ENCODE results near the gene SHOC2. TPM values are rescaled to one million over a fixed set of nuclear protein-coding genes. Genes with fewer than 3 reads are reported as not detected.
A peak's percentile ranks its signal among the peaks of the same experiment; 100 is the strongest.

The SHOC2 gene
- total and polyA plus RNA-seq, 8 donors = 30.5 to 61.6 (median 36.5) TPM

- intact Hi-C loops (cut with DNase I) = no loop called here
- H3K36me3 ChIP-seq = no peaks in the 10 kb centered on the region
- DNase-seq = peak; percentile 78 to 95 (median 88)
- peaks cover 9 to 48% of the 10 kb centered on the region in 2 donors for H3K4me1 ChIP-seq
- H3K27ac ChIP-seq = peak overlapping the region; percentile 96 to 97
- peak overlapping the region; percentile 82 to 94 for H3K4me3 ChIP-seq
- peak; percentile 81 for ATAC-seq
- no peaks in the 10 kb centered on the region for H3K9me3 ChIP-seq
- TF ChIP-seq CTCF (IDR thresholded peaks at IDR 0.05) = no peak
- no peaks in the 10 kb centered on the region for H3K27me3 ChIP-seq
These were observed 47.0 kb upstream of the SHOC2 start for GRCh38 chr10:110872145-110872983.

- Histone ChIP-seq H3K4me3 (peak overlapping the region; percentile 82 to 94), H3K9me3 (no peaks in the 10 kb centered on the region), H3K36me3 (no peaks in the 10 kb centered on the region), H3K27me3 (no peaks in the 10 kb centered on the region), H3K4me1 (peaks cover 9 to 39% of the 10 kb centered on the region in 2 donors), H3K27ac (peak overlapping the region; percentile 96 to 97)
- ATAC-seq (no peak), DNase-seq (no peak)
- no peak for TF ChIP-seq CTCF (IDR thresholded peaks at IDR 0.05)
- intact Hi-C loops (cut with DNase I) = no loop called here
These were observed 46.1 kb upstream of the SHOC2 start for GRCh38 chr10:110872984-110873923.

- Histone ChIP-seq H3K36me3 (no peaks in the 10 kb centered on the region), H3K4me3 (peak overlapping the region; percentile 82 to 94), H3K4me1 (peaks cover 9 to 32% of the 10 kb centered on the region in 2 donors), H3K27me3 (no peaks in the 10 kb centered on the region), H3K27ac (peak overlapping the region in 1 of 2 donors; percentile 97), H3K9me3 (no peaks in the 10 kb centered on the region)
- ATAC-seq (no peak), DNase-seq (no peak)
- intact Hi-C loops (cut with DNase I) = no loop called here
- TF ChIP-seq CTCF (IDR thresholded peaks at IDR 0.05) = no peak
These were observed 45.5 kb upstream of the SHOC2 start for GRCh38 chr10:110873951-110874350.

- intact Hi-C loops (cut with DNase I) = no loop called here
- H3K27me3 ChIP-seq = no peaks in the 10 kb centered on the region
These were observed 43.4 kb upstream of the SHOC2 start for GRCh38 chr10:110876000-110876399.

More at GRCh38 chr10:110876000-110876399, 43.4 kb upstream of the SHOC2 start:
- Histone ChIP-seq H3K4me1 (peaks cover 6 to 28% of the 10 kb centered on the region in 2 donors), H3K9me3 (no peaks in the 10 kb centered on the region), H3K36me3 (no peaks in the 10 kb centered on the region), H3K27ac (no peak overlapping the region), H3K4me3 (no peak overlapping the region)
- no peak for TF ChIP-seq CTCF (IDR thresholded peaks at IDR 0.05)
- DNase-seq = no peak
- no peak for ATAC-seq
